ENCODE data around the gene VAMP5. TPM values are rescaled to one million over a fixed set of nuclear protein-coding genes. Genes with fewer than 3 reads are reported as not detected.

Gene VAMP5
- total and polyA plus RNA-seq, 2 donors (not counting 1 experiment from before 2014, with no cell fraction given) = 16.9 to 28.6 TPM

GRCh38 chr2:85619617-85620016 is 35.4 kb downstream of the VAMP5 start:
- no peak overlapping the region for H3K9ac ChIP-seq (ENCODE audit: low read length)
- peaks cover 15 to 23% of the 10 kb centered on the region in 2 donors for H3K4me1 ChIP-seq (ENCODE audit: control insufficient read depth in 2 of 2, insufficient read depth in 2 of 2, low read length in 2 of 2)
- peaks cover 64% of the 10 kb centered on the region for H3K79me2 ChIP-seq (ENCODE audit: control insufficient read depth, insufficient read depth, low read length)
- TF ChIP-seq CTCF (IDR thresholded peaks at IDR 0.05) = no peak
- no peak overlapping the region for H2AFZ ChIP-seq (ENCODE audit: insufficient read depth, low read depth, low read length, poor library complexity, severe bottlenecking)
- 96% methylated on average over 4 of the region's 6 CpGs for WGBS (ENCODE audit: insufficient coverage)
- POLR2A ChIA-PET = interaction anchor here (0.5 kb wide), 1 partner anchor 10 kb away, joined by 3 read pairs; no protein-coding TSS in a partner anchor
- no peak for DNase-seq
- no peak overlapping the region for H3K4me2 ChIP-seq (replicated peaks; ENCODE audit: low read depth, low read length, poor library complexity, severe bottlenecking)
- peaks cover 26% of the 10 kb centered on the region for H4K20me1 ChIP-seq (ENCODE audit: control insufficient read depth, insufficient read depth, low read length, poor library complexity, severe bottlenecking)
- Mint-ChIP-seq H3K9me3 (ENCODE audit: insufficient read depth) (no peaks in the 10 kb centered on the region), H3K27me3 (no peaks in the 10 kb centered on the region), H3K4me1 (peaks cover 21% of the 10 kb centered on the region), H3K4me3 (no peak overlapping the region), H3K27ac (no peak overlapping the region)
- H3K27ac ChIP-seq (ENCODE audit: low read length in 2 of 2) = no peak overlapping the region
- CTCF ChIA-PET = interaction anchor here (0.8 to 3.1 kb wide), 2 partner anchors 9 to 18 kb away, joined by 3 to 15 read pairs; no protein-coding TSS in a partner anchor
- no peaks in the 10 kb centered on the region for H3K9me3 ChIP-seq (ENCODE audit: control extremely low read depth in 1 of 3, control insufficient read depth in 2 of 3, insufficient read depth in 1 of 3, low read length in 2 of 3)
- H3K27me3 ChIP-seq (replicated peaks in 1 of 4; ENCODE audit: control extremely low read depth in 1 of 4, control insufficient read depth in 3 of 4, insufficient read depth in 4 of 4, low read length in 3 of 4) = no peaks in the 10 kb centered on the region
- H3K4me3 ChIP-seq (ENCODE audit: control extremely low read depth in 1 of 5, extremely low read depth in 1 of 5, insufficient read depth in 1 of 5, low read depth in 2 of 5, low read length in 4 of 5) = no peak overlapping the region
- H3K36me3 ChIP-seq (replicated peaks in 1 of 2; ENCODE audit: control extremely low read depth in 1 of 2, control insufficient read depth in 1 of 2, extremely low read depth in 1 of 2, insufficient read depth in 2 of 2, low read length in 1 of 2) = peaks cover 11 to 55% of the 10 kb centered on the region in 2 experiments
- intact Hi-C loops (cut with micrococcal nuclease) = loop anchor here (5.0 to 10.0 kb wide), 2 partner anchors 267 to 485 kb away; partner anchors contain the start of genes ELMOD3, POLR1A, PTCD3 and RETSAT
- no peak for ATAC-seq (ENCODE audit: low read depth)

GRCh38 chr2:85621338-85621737 is 37.1 kb downstream of the VAMP5 start:
- H3K79me2 ChIP-seq (ENCODE audit: control insufficient read depth, insufficient read depth, low read length) = peaks cover 60% of the 10 kb centered on the region
- no peaks in the 10 kb centered on the region for H3K9me3 ChIP-seq (ENCODE audit: control extremely low read depth in 1 of 3, control insufficient read depth in 2 of 3, insufficient read depth in 1 of 3, low read length in 2 of 3)
- Mint-ChIP-seq H3K27ac (no peak overlapping the region), H3K4me1 (peaks cover 15% of the 10 kb centered on the region), H3K4me3 (no peak overlapping the region), H3K9me3 (ENCODE audit: insufficient read depth) (no peaks in the 10 kb centered on the region), H3K27me3 (no peaks in the 10 kb centered on the region)
- WGBS (ENCODE audit: insufficient coverage) = no CpG with 5 or more reads among the region's 1 CpG
- DNase-seq (no peak), ATAC-seq (ENCODE audit: low read depth) (no peak)
- peaks cover 11 to 69% of the 10 kb centered on the region in 2 experiments for H3K36me3 ChIP-seq (replicated peaks in 1 of 2; ENCODE audit: control extremely low read depth in 1 of 2, control insufficient read depth in 1 of 2, extremely low read depth in 1 of 2, insufficient read depth in 2 of 2, low read length in 1 of 2)
- POLR2A ChIA-PET = no interaction called here
- H3K4me2 ChIP-seq (replicated peaks; ENCODE audit: low read depth, low read length, poor library complexity, severe bottlenecking) = no peak overlapping the region
- TF ChIP-seq EZH2 (IDR thresholded peaks at IDR 0.05; ENCODE audit: borderline replicate concordance, insufficient read depth, low read depth, low read length, poor library complexity, severe bottlenecking) (no peak), CTCF (IDR thresholded peaks at IDR 0.05) (no peak)
- H4K20me1 ChIP-seq (ENCODE audit: control insufficient read depth, insufficient read depth, low read length, poor library complexity, severe bottlenecking) = peaks cover 26% of the 10 kb centered on the region
- intact Hi-C loops (cut with micrococcal nuclease) = no loop called here
- H3K27ac ChIP-seq (ENCODE audit: low read length in 2 of 2) = no peak overlapping the region
- H2AFZ ChIP-seq (ENCODE audit: insufficient read depth, low read depth, low read length, poor library complexity, severe bottlenecking) = no peak overlapping the region
- peaks cover 12 to 16% of the 10 kb centered on the region in 2 donors for H3K4me1 ChIP-seq (ENCODE audit: control insufficient read depth in 2 of 2, insufficient read depth in 2 of 2, low read length in 2 of 2)
- no peak overlapping the region for H3K9ac ChIP-seq (ENCODE audit: low read length)
- H3K4me3 ChIP-seq (ENCODE audit: control extremely low read depth in 1 of 5, extremely low read depth in 1 of 5, insufficient read depth in 1 of 5, low read depth in 2 of 5, low read length in 4 of 5) = no peak overlapping the region
- CTCF ChIA-PET = interaction anchor here (0.6 to 4.8 kb wide), 3 partner anchors 10 to 34 kb away, joined by 3 to 23 read pairs (median 3); no protein-coding TSS in a partner anchor
- H3K27me3 ChIP-seq (replicated peaks in 1 of 4; ENCODE audit: control extremely low read depth in 1 of 4, control insufficient read depth in 3 of 4, insufficient read depth in 4 of 4, low read length in 3 of 4) = no peaks in the 10 kb centered on the region

Measured in B cell (primary cell).